Breast epithelium (tissue), 3 donors: ENCODE measurements around the gene PRELID1.

Experiments used
- CTCF ChIP-seq, 3 donors: fragments of 450-650 bp; IDR thresholded peaks; one replicate each; pipeline ENCODE4 v1.5.1; 2016 to 2017; ENCODE audit warnings: antibody characterized with exemption in 3 of 3, mild to moderate bottlenecking in 3 of 3, moderate library complexity in 3 of 3
- POLR2A ChIP-seq: fragments of 450-650 bp; IDR thresholded peaks from one replicate; pipeline ENCODE4 v1.6.1; 2016; ENCODE audit warnings: antibody characterized with exemption, mild to moderate bottlenecking, moderate library complexity
- POLR2AphosphoS5 ChIP-seq, 3 donors: sonication (generic); formaldehyde crosslinking; IDR thresholded peaks; one replicate each; pipeline ENCODE4 v1.6.1; 2017; ENCODE audit warnings: antibody characterized with exemption in 3 of 3

GRCh38 chr5:177343777-177344176, 40.2 kb downstream of the PRELID1 start:
- no peak for TF ChIP-seq CTCF (IDR thresholded peaks at IDR 0.05)
- no peak for TF ChIP-seq POLR2AphosphoS5 (IDR thresholded peaks at IDR 0.05)
- TF ChIP-seq POLR2A = no peak
